ENCODE results near the gene USB1.

DNA sequence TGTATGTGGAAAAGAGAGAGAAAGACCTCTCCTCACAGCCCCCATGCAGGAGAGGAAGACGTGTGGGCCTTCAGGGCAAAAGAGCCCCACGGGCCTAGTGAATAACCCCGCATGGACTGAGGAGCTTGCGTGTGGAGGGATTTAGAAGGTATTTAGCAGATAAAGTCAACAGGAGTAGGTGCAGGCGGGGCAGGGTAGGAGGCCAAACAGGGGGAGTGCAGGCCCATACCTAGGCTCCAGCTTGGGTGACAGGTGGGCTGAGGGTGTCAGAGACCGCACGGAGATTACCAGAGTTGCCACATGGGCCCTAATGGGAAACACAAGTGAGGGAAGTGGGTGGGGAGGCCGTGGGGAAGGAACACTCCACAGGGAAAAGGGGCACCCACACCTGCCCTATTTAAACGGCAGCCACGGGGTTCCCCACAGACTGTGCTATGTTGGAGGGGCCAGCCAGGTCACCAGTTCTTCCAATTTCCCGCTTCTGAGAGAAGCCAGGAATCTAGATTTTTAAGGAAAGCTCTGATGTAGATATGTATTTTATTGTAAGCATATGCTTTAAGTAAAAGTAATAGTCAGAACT is 22.1 kb upstream of the USB1 start:
- TF ChIP-seq, protein P1, sequence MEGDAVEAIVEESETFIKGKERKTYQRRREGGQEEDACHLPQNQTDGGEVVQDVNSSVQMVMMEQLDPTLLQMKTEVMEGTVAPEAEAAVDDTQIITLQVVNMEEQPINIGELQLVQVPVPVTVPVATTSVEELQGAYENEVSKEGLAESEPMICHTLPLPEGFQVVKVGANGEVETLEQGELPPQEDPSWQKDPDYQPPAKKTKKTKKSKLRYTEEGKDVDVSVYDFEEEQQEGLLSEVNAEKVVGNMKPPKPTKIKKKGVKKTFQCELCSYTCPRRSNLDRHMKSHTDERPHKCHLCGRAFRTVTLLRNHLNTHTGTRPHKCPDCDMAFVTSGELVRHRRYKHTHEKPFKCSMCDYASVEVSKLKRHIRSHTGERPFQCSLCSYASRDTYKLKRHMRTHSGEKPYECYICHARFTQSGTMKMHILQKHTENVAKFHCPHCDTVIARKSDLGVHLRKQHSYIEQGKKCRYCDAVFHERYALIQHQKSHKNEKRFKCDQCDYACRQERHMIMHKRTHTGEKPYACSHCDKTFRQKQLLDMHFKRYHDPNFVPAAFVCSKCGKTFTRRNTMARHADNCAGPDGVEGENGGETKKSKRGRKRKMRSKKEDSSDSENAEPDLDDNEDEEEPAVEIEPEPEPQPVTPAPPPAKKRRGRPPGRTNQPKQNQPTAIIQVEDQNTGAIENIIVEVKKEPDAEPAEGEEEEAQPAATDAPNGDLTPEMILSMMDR (conservative IDR thresholded peaks at IDR 0.05; ENCODE audit: low read depth in 2 of 2) = no peak
- TF ChIP-seq POLR2AphosphoS5 (IDR thresholded peaks at IDR 0.05; ENCODE audit: low read depth) = no peak
- TF ChIP-seq, protein P2, sequence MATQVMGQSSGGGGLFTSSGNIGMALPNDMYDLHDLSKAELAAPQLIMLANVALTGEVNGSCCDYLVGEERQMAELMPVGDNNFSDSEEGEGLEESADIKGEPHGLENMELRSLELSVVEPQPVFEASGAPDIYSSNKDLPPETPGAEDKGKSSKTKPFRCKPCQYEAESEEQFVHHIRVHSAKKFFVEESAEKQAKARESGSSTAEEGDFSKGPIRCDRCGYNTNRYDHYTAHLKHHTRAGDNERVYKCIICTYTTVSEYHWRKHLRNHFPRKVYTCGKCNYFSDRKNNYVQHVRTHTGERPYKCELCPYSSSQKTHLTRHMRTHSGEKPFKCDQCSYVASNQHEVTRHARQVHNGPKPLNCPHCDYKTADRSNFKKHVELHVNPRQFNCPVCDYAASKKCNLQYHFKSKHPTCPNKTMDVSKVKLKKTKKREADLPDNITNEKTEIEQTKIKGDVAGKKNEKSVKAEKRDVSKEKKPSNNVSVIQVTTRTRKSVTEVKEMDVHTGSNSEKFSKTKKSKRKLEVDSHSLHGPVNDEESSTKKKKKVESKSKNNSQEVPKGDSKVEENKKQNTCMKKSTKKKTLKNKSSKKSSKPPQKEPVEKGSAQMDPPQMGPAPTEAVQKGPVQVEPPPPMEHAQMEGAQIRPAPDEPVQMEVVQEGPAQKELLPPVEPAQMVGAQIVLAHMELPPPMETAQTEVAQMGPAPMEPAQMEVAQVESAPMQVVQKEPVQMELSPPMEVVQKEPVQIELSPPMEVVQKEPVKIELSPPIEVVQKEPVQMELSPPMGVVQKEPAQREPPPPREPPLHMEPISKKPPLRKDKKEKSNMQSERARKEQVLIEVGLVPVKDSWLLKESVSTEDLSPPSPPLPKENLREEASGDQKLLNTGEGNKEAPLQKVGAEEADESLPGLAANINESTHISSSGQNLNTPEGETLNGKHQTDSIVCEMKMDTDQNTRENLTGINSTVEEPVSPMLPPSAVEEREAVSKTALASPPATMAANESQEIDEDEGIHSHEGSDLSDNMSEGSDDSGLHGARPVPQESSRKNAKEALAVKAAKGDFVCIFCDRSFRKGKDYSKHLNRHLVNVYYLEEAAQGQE (IDR thresholded peaks at IDR 0.05; ENCODE audit: unreplicated experiment) = no peak
- TF ChIP-seq STAT1 (IDR thresholded peaks at IDR 0.05; ENCODE audit: unreplicated experiment) = no peak
- TF ChIP-seq CREB1 (CRISPR knock-in tag; IDR thresholded peaks at IDR 0.05; ENCODE audit: low read depth) = no peak
- no peak for TF ChIP-seq ZNF331 (CRISPR knock-in tag; IDR thresholded peaks at IDR 0.05; ENCODE audit: low read depth)
- no peak for TF ChIP-seq EZH2 (IDR thresholded peaks at IDR 0.05; ENCODE audit: low read depth, unreplicated experiment)
- no peak for TF ChIP-seq EZH2phosphoT487 (IDR thresholded peaks at IDR 0.05; ENCODE audit: unreplicated experiment)
- TF ChIP-seq ZNF114 (CRISPR knock-in tag; IDR thresholded peaks at IDR 0.05) = no peak

All from GM23338 (cell line).